ENCODE measurements around the gene POGZ. TPM values are rescaled to one million over a fixed set of nuclear protein-coding genes. Genes with fewer than 3 reads are reported as not detected.

Gene POGZ
- total RNA-seq, 4 donors from 2014 or later: 16.1 to 45.6 (median 30.4) TPM

DNA sequence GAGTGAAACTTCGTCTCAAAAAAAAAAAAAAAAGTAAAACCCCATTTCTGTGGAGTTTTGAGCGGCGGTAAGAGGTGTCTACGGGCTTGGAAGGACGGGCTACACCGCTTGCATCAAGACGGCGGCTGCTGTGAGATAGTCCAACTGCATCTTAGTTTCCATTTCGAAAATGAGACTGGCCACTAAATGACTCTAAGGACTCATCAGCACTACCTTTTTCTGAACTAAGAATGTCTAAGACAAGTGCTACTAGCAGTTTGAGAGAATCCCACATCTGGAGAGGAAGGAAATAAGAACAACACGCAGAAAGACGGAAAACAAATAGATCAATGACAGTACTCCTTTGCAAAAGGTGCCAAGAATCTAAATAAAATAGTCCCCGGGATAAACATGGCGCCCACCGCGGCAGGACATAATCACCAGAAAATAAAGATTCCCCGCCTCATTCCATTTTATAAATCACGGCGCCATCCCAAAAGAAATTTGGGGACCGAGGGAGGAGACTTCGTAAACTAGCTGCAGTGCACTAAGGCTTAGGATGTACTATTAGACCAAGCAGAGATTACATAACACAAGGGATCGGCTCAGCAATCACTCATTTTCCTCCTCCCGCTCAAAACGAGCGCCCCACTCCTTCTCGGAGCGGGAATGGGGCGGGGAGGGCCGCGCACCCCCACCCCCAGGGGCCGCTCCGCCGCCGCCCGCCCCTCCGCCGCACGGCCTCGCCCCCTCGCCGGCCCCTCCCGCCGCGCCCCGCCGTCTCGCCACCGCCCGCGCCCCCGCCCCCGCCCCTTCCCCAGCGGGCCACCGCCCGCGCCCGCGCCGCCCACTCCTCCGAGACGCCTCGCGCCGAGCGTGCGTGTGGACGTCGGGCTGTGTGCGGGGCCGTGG is 1.1 kb downstream of the POGZ start:
- Histone ChIP-seq H3K27ac (peak overlapping the region; percentile 91 to 99 (median 98)), H3K36me3 (peaks cover 0 to 7% (median 0%) of the 10 kb centered on the region in 3 donors), H3K9me3 (no peaks in the 10 kb centered on the region), H3K4me1 (peaks cover 9 to 53% (median 28%) of the 10 kb centered on the region in 3 donors), H3K4me3 (peak overlapping the region; percentile 36 to 98 (median 76)), H3K27me3 (no peaks in the 10 kb centered on the region)
- peak in 2 of 4 donors; percentile 45 to 50 for TF ChIP-seq POLR2A (IDR thresholded peaks at IDR 0.05)
- TF ChIP-seq, protein P1, sequence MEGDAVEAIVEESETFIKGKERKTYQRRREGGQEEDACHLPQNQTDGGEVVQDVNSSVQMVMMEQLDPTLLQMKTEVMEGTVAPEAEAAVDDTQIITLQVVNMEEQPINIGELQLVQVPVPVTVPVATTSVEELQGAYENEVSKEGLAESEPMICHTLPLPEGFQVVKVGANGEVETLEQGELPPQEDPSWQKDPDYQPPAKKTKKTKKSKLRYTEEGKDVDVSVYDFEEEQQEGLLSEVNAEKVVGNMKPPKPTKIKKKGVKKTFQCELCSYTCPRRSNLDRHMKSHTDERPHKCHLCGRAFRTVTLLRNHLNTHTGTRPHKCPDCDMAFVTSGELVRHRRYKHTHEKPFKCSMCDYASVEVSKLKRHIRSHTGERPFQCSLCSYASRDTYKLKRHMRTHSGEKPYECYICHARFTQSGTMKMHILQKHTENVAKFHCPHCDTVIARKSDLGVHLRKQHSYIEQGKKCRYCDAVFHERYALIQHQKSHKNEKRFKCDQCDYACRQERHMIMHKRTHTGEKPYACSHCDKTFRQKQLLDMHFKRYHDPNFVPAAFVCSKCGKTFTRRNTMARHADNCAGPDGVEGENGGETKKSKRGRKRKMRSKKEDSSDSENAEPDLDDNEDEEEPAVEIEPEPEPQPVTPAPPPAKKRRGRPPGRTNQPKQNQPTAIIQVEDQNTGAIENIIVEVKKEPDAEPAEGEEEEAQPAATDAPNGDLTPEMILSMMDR (IDR thresholded peaks at IDR 0.05): peak in 1 of 6 experiments; percentile 6
- whole genome bisulfite sequencing, 2 donors: 0% methylated on average over 31 to 36 of the region's 69 CpGs
- no peak for DNase-seq
- intact Hi-C loops (cut with DNase I): no loop called here

DNA sequence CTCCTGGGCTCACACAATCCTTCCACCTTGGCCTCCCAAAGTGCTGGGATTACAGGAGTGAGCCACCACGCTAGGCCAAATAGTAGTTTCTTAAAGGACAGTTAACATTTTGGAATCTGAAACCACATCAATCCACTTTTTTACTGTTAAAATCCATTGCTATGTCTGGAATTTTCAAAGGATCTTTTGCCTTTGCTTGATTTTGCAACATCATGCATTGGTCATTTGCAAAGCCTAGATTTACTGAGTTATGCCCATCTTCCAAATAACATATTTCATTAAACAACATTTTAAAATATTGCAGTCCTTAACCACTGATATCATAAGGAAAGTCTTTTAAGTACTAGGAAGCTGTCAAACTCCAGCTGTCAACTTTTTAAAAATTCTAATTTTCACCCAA is 3.3 kb downstream of the POGZ start:
- no peak for DNase-seq
- no peak for TF ChIP-seq POLR2A (IDR thresholded peaks at IDR 0.05)
- TF ChIP-seq, protein P1 (IDR thresholded peaks at IDR 0.05): no peak
- Histone ChIP-seq H3K9me3 (no peaks in the 10 kb centered on the region), H3K27ac (peak overlapping the region in 1 of 4 donors; percentile 99), H3K4me3 (no peak overlapping the region), H3K27me3 (no peaks in the 10 kb centered on the region), H3K4me1 (peaks cover 9 to 62% (median 28%) of the 10 kb centered on the region in 3 donors), H3K36me3 (peaks cover 0 to 12% (median 0%) of the 10 kb centered on the region in 3 donors)
- 55 to 79% methylated on average over 1 of the region's 1 CpG for WGBS, 2 donors
- intact Hi-C loops (cut with DNase I): no loop called here

DNA sequence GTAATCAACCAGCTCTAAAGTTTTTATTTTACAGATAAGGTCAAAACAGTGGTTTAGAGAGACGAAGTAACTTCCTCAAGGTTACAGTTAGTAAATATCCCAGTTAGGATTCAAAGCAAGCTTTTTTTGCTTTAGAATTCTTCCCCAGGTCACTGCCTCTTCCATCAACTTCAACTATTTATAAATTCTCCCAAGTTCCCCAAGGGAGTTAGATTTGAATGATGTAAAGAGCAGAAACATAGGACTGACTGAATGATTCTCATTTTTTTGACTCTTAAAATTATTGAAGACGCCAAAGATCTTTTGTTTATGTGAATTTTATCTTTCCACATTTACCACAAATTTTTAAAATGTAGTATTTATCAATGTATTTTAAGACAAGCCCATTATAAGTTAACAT is 4.1 kb downstream of the POGZ start:
- intact Hi-C loops (cut with DNase I): no loop called here

DNA sequence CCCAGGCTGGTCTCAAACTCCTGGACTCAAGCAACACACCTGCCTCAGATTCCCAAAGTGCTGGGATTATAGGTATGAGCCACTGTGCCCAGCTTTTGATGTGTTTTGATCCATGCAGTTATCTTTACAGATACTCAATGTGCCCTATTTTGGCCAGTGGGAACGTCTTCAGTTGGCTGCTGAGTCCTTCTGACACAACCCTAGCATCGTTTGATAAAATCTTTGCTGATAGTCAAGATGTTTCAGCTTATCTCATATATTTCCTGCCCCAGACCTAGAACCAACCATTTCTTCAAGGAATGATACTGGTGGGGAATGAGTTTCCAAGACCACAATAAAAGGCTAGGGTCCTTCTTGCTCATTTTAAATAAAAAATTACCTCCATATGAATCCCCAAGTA is 11.6 kb downstream of the POGZ start:
- no peak for TF ChIP-seq POLR2A (IDR thresholded peaks at IDR 0.05)
- TF ChIP-seq, protein P1 (IDR thresholded peaks at IDR 0.05): no peak
- intact Hi-C loops (cut with DNase I): loop anchor here (10.0 kb wide), 1 partner anchor 287 kb away; no protein-coding TSS in a partner anchor
- H3K27me3 ChIP-seq: no peaks in the 10 kb centered on the region
- H3K27ac ChIP-seq: no peak overlapping the region
- peaks cover 0 to 42% (median 20%) of the 10 kb centered on the region in 3 donors for H3K4me1 ChIP-seq
- peaks cover 0 to under 1% (median 0%) of the 10 kb centered on the region in 3 donors for H3K36me3 ChIP-seq
- H3K9me3 ChIP-seq: no peaks in the 10 kb centered on the region
- H3K4me3 ChIP-seq: no peak overlapping the region
- no peak for DNase-seq
- WGBS, 2 donors: 57 to 62% methylated on average over 2 of the region's 2 CpGs

More for the DNA sequence above, 4.1 kb downstream of the POGZ start:
- Histone ChIP-seq H3K36me3 (peaks cover 0 to 12% (median 0%) of the 10 kb centered on the region in 3 donors), H3K4me3 (no peak overlapping the region), H3K27ac (peak overlapping the region in 1 of 4 donors; percentile 16), H3K27me3 (no peaks in the 10 kb centered on the region), H3K9me3 (no peaks in the 10 kb centered on the region), H3K4me1 (peaks cover 9 to 62% (median 28%) of the 10 kb centered on the region in 3 donors)
- TF ChIP-seq, protein P1 (IDR thresholded peaks at IDR 0.05): no peak
- TF ChIP-seq POLR2A (IDR thresholded peaks at IDR 0.05): no peak
- no peak for DNase-seq
- WGBS, 2 donors: 58 to 65% methylated on average over 2 of the region's 2 CpGs

DNA sequence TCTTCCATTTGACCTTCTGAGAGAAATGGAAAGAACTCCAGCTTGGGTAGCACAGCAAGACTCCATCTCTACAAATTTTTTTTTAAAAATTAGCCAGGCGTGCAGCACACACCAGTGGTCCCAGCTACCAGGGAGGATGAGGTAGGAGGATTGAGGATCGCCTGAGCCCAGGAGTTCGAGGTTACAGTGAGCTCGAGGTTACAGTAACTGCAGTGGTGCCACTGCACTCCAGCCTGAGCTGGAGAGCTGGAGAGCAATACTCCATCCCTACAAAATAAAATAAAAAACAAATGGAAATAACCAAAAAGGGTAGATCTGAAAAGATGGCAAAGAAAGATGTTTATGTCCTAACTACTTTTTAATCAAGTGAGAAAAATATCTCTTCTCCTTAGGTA is 14.5 kb downstream of the POGZ start:
- Histone ChIP-seq H3K27me3 (no peaks in the 10 kb centered on the region), H3K4me3 (no peak overlapping the region), H3K9me3 (no peaks in the 10 kb centered on the region), H3K27ac (peak overlapping the region in 1 of 4 donors; percentile 43), H3K36me3 (peaks cover 0 to 26% (median 0%) of the 10 kb centered on the region in 3 donors), H3K4me1 (peaks cover 0 to 51% (median 20%) of the 10 kb centered on the region in 3 donors)
- DNase-seq: no peak
- TF ChIP-seq POLR2A (IDR thresholded peaks at IDR 0.05): no peak
- TF ChIP-seq, protein P1 (IDR thresholded peaks at IDR 0.05): no peak
- intact Hi-C loops (cut with DNase I): loop anchor here (10.0 kb wide), 1 partner anchor 290 kb away; no protein-coding TSS in a partner anchor
- WGBS, 2 donors: 50 to 72% methylated on average over 4 of the region's 4 CpGs

Measured in esophagus squamous epithelium (tissue), 5 donors.